SU-DHL-6 (cell line): ENCODE data around the gene CHMP1A.

Experiments used
- EZH2phosphoT487 ChIP-seq: fragments of 200-600 bp; sonication (generic), shearing (Covaris generic); conservative IDR thresholded peaks from 2 replicates; pipeline ENCODE4 v1.6.1; 2018; ENCODE audit warnings: mild to moderate bottlenecking, antibody characterized with exemption, low read length, moderate library complexity, mixed read lengths
- TF ChIP-seq, protein P1 (sequence below): fragments of 200-600 bp; sonication (generic); IDR thresholded peaks from one replicate; pipeline ENCODE4 v1.5.1; 2017; ENCODE audit warnings: antibody characterized with exemption, mild to moderate bottlenecking, low read length, moderate library complexity; ENCODE audit not compliant: insufficient read depth, poor library complexity, severe bottlenecking

- TF ChIP-seq, protein P1, sequence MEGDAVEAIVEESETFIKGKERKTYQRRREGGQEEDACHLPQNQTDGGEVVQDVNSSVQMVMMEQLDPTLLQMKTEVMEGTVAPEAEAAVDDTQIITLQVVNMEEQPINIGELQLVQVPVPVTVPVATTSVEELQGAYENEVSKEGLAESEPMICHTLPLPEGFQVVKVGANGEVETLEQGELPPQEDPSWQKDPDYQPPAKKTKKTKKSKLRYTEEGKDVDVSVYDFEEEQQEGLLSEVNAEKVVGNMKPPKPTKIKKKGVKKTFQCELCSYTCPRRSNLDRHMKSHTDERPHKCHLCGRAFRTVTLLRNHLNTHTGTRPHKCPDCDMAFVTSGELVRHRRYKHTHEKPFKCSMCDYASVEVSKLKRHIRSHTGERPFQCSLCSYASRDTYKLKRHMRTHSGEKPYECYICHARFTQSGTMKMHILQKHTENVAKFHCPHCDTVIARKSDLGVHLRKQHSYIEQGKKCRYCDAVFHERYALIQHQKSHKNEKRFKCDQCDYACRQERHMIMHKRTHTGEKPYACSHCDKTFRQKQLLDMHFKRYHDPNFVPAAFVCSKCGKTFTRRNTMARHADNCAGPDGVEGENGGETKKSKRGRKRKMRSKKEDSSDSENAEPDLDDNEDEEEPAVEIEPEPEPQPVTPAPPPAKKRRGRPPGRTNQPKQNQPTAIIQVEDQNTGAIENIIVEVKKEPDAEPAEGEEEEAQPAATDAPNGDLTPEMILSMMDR: no peak
- TF ChIP-seq EZH2phosphoT487: no peak
Measured at GRCh38 chr16:89700649-89701424, 43.3 kb upstream of the CHMP1A start.
